Mucosa of rectum (tissue), 2 donors: ENCODE data around the gene IRF2BP2.
"Not testable (repeated sequence)": the region's sequence is repeated elsewhere in the genome, so short reads cannot be mapped to it uniquely, and the experiment has no call there.

ENCODE experiments used
- H3K27ac ChIP-seq, 2 donors: one replicate each; pipeline ENCODE4 v1.7.0; 2013; ENCODE audit warnings: inconsistent platforms in 2 of 2, low read depth in 2 of 2, low read length in 2 of 2
- H3K27me3 ChIP-seq, 2 donors: one replicate each; pipeline ENCODE4 v1.7.0; 2013; ENCODE audit warnings: low read length in 2 of 2; ENCODE audit not compliant: control insufficient read depth in 2 of 2, insufficient read depth in 2 of 2
- H3K36me3 ChIP-seq, 2 donors: one replicate each; pipeline ENCODE4 v1.7.0; 2013; ENCODE audit warnings: low read length in 2 of 2; ENCODE audit not compliant: control insufficient read depth in 2 of 2, insufficient read depth in 2 of 2
- H3K4me1 ChIP-seq, 2 donors: one replicate each; pipeline ENCODE4 v1.7.0; 2013; ENCODE audit warnings: low read length in 2 of 2, mild to moderate bottlenecking in 1 of 2; ENCODE audit not compliant: control insufficient read depth in 2 of 2, insufficient read depth in 2 of 2
- H3K4me3 ChIP-seq, 2 donors: one replicate each; pipeline ENCODE4 v1.7.0; 2013; ENCODE audit warnings: low read length in 2 of 2
- H3K9ac ChIP-seq, 2 donors: one replicate each; pipeline ENCODE4 v1.7.0; 2013; ENCODE audit warnings: low read length in 2 of 2, low read depth in 1 of 2, mild to moderate bottlenecking in 1 of 2
- H3K9me3 ChIP-seq, 2 donors: one replicate each; pipeline ENCODE4 v1.7.0; 2013; ENCODE audit warnings: low read length in 2 of 2; ENCODE audit not compliant: control insufficient read depth in 2 of 2
- donor health status: healthy.
- donor health status: Normal muscosa, but diverticular disease.

Gene IRF2BP2

GRCh38 chr1:234647245-234647644 is 37.3 kb upstream of the IRF2BP2 start:
- no peak overlapping the region for H3K27ac ChIP-seq
- H3K4me1 ChIP-seq, result peaks cover 0 to 17% of the 10 kb centered on the region in 2 donors
- H3K9me3 ChIP-seq, result peaks cover 3% of the 10 kb centered on the region in 2 donors
- H3K36me3 ChIP-seq, result no peaks in the 10 kb centered on the region
- H3K27me3 ChIP-seq, result no peaks in the 10 kb centered on the region
- no peak overlapping the region for H3K9ac ChIP-seq
- no peak overlapping the region for H3K4me3 ChIP-seq

- H3K9ac ChIP-seq, result no peak overlapping the region
- H3K36me3 ChIP-seq, result no peaks in the 10 kb centered on the region
- no peaks in the 10 kb centered on the region for H3K27me3 ChIP-seq
- H3K9me3 ChIP-seq, result peaks cover 3% of the 10 kb centered on the region in 2 donors
- peaks cover 0 to 17% of the 10 kb centered on the region in 2 donors for H3K4me1 ChIP-seq
- no peak overlapping the region for H3K4me3 ChIP-seq
- peak overlapping the region in 1 of 2 donors; percentile 31 for H3K27ac ChIP-seq
Measured at GRCh38 chr1:234645964-234646363, 36.0 kb upstream of the IRF2BP2 start.

GRCh38 chr1:234645474-234645953 is 35.5 kb upstream of the IRF2BP2 start:
- no peak overlapping the region for H3K4me3 ChIP-seq
- no peaks in the 10 kb centered on the region for H3K27me3 ChIP-seq
- peak overlapping the region in 1 of 2 donors; percentile 16 for H3K9ac ChIP-seq
- H3K27ac ChIP-seq, result peak overlapping the region in 1 of 2 donors; percentile 31
- H3K4me1 ChIP-seq, result peaks cover 0 to 17% of the 10 kb centered on the region in 2 donors
- H3K36me3 ChIP-seq, result no peaks in the 10 kb centered on the region
- H3K9me3 ChIP-seq, result peaks cover 3% of the 10 kb centered on the region in 2 donors

- Histone ChIP-seq H3K36me3 (no peaks in the 10 kb centered on the region), H3K27me3 (no peaks in the 10 kb centered on the region), H3K4me3 (no peak overlapping the region), H3K9me3 (peaks cover 3% of the 10 kb centered on the region in 2 donors), H3K27ac (peak overlapping the region; percentile 3 to 31), H3K4me1 (peaks cover 0 to 20% of the 10 kb centered on the region in 2 donors), H3K9ac (peak overlapping the region in 1 of 2 donors; percentile 16)
Measured at GRCh38 chr1:234644928-234645327, 35.0 kb upstream of the IRF2BP2 start.

- no peaks in the 10 kb centered on the region for H3K27me3 ChIP-seq
- no peaks in the 10 kb centered on the region for H3K36me3 ChIP-seq
- peaks cover 5 to 31% of the 10 kb centered on the region in 2 donors for H3K4me1 ChIP-seq
- H3K27ac ChIP-seq, result no peak overlapping the region
- H3K4me3 ChIP-seq, result no peak overlapping the region
- H3K9ac ChIP-seq, result no peak overlapping the region
- peaks cover 3% of the 10 kb centered on the region in 2 donors for H3K9me3 ChIP-seq
Measured at GRCh38 chr1:234643850-234644134, 33.8 kb upstream of the IRF2BP2 start.

GRCh38 chr1:234643111-234643849 is 33.3 kb upstream of the IRF2BP2 start:
- peak overlapping the region; percentile 32 to 53 for H3K27ac ChIP-seq
- no peak overlapping the region for H3K4me3 ChIP-seq
- H3K9ac ChIP-seq, result peak overlapping the region in 1 of 2 donors; percentile 41
- H3K4me1 ChIP-seq, result peaks cover 5 to 31% of the 10 kb centered on the region in 2 donors
- no peaks in the 10 kb centered on the region for H3K27me3 ChIP-seq
- H3K36me3 ChIP-seq, result no peaks in the 10 kb centered on the region
- H3K9me3 ChIP-seq, result peaks cover 3% of the 10 kb centered on the region in 2 donors

- Histone ChIP-seq H3K9me3 (peaks cover 3% of the 10 kb centered on the region in 2 donors), H3K4me3 (no peak overlapping the region), H3K27ac (no peak overlapping the region), H3K36me3 (no peaks in the 10 kb centered on the region), H3K27me3 (no peaks in the 10 kb centered on the region), H3K9ac (no peak overlapping the region), H3K4me1 (peaks cover 5 to 31% of the 10 kb centered on the region in 2 donors)
Measured at GRCh38 chr1:234642428-234642827, 32.5 kb upstream of the IRF2BP2 start.

- H3K4me3 ChIP-seq, result no peak overlapping the region
- H3K27me3 ChIP-seq, result no peaks in the 10 kb centered on the region
- no peak overlapping the region for H3K9ac ChIP-seq
- H3K27ac ChIP-seq, result peak overlapping the region in 1 of 2 donors; percentile 44
- H3K4me1 ChIP-seq, result peaks cover 5 to 21% of the 10 kb centered on the region in 2 donors
- no peaks in the 10 kb centered on the region for H3K36me3 ChIP-seq
- no peaks in the 10 kb centered on the region for H3K9me3 ChIP-seq
Measured at GRCh38 chr1:234639961-234640360, 30.0 kb upstream of the IRF2BP2 start.

- no peaks in the 10 kb centered on the region for H3K9me3 ChIP-seq
- no peaks in the 10 kb centered on the region for H3K36me3 ChIP-seq
- peak overlapping the region in 1 of 2 donors; percentile 17 for H3K9ac ChIP-seq
- H3K4me3 ChIP-seq, result no peak overlapping the region
- H3K27me3 ChIP-seq, result no peaks in the 10 kb centered on the region
- H3K4me1 ChIP-seq, result peaks cover 5 to 19% of the 10 kb centered on the region in 2 donors
- H3K27ac ChIP-seq, result peak overlapping the region in 1 of 2 donors; percentile 44
Measured at GRCh38 chr1:234638832-234639799, 29.1 kb upstream of the IRF2BP2 start.

- H3K9ac ChIP-seq, H3K27ac ChIP-seq, H3K9me3 ChIP-seq, H3K27me3 ChIP-seq, H3K4me3 ChIP-seq, H3K36me3 ChIP-seq: not testable (repeated sequence)
- H3K4me1 ChIP-seq, result peaks cover 5 to 10% of the 10 kb centered on the region in 2 donors
Measured at GRCh38 chr1:234634922-234635321, 24.9 kb upstream of the IRF2BP2 start.
